SK-N-SH (cell line): ENCODE results near the gene TRPC3. TPM values are rescaled to one million over a fixed set of nuclear protein-coding genes. Genes with fewer than 3 reads are reported as not detected.

ENCODE experiments used
- CTCF ChIA-PET: fragments of 300-600, 350-600 bp; formaldehyde crosslinking; extraction: SDS; loops from one replicate; lab custom pipeline; 2021; lab: Yijun Ruan, JAX
- POLR2A ChIA-PET: fragments of 350-600 bp; sonication (Branson Sonifier 250); formaldehyde crosslinking; extraction: SDS; loops from one replicate; lab custom pipeline; 2020; ENCODE audit warnings: antibody characterized with exemption, inconsistent platforms; lab: Yijun Ruan, JAX
- DNase-seq: peaks from one replicate; pipeline ENCODE4 v3.0.0; 2012
- H2AFZ ChIP-seq: fragments of 200-600 bp; sonication (generic); 2 replicates; pipeline ENCODE4 v1.8.1; 2016; ENCODE audit warnings: antibody characterized with exemption, mild to moderate bottlenecking, low read depth
- H3F3A ChIP-seq: fragments of 200-600 bp; sonication (generic); replicated peaks from 2 replicates; pipeline ENCODE3; 2016; ENCODE audit warnings: antibody characterized with exemption, mild to moderate bottlenecking; ENCODE audit not compliant: insufficient read depth
- H3K27ac ChIP-seq, 2 experiments: fragments of 200-500 bp in 1 of 2; fragments of 200-600 bp in 1 of 2; sonication (Bioruptor generic) in 1 of 2; sonication (generic), shearing (Covaris generic) in 1 of 2; 2 replicates each; pipeline versions ENCODE4 v1.5.1 to v1.6.1; 2014 to 2016; ENCODE audit warnings: low read depth in 2 of 2, inconsistent platforms in 1 of 2, low read length in 1 of 2, mild to moderate bottlenecking in 1 of 2, mixed read lengths in 1 of 2
- H3K27me3 ChIP-seq: fragments of 200-600 bp; sonication (generic), shearing (Covaris generic); 2 replicates; pipeline ENCODE4 v1.6.1; 2016; ENCODE audit warnings: mixed run types; ENCODE audit not compliant: insufficient read depth
- H3K36me3 ChIP-seq, 2 experiments: fragments of 200-500 bp in 1 of 2; fragments of 200-600 bp in 1 of 2; sonication (Bioruptor generic) in 1 of 2; sonication (generic) in 1 of 2; replicated peaks in 1 of 2; 2 replicates each; pipeline versions ENCODE3 to v1.5.1; 2014 to 2016; ENCODE audit warnings: low read length in 1 of 2, mild to moderate bottlenecking in 1 of 2; ENCODE audit not compliant: insufficient read depth in 2 of 2, control insufficient read depth in 1 of 2
- H3K4me1 ChIP-seq, 2 experiments: fragments of 200-500 bp in 1 of 2; fragments of 200-600 bp in 1 of 2; sonication (Bioruptor generic) in 1 of 2; sonication (generic), shearing (Covaris generic) in 1 of 2; 2 replicates each; pipeline versions ENCODE4 v1.5.1 to v1.6.1; 2014 to 2016; ENCODE audit warnings: low read depth in 1 of 2, low read length in 1 of 2, mixed run types in 1 of 2; ENCODE audit not compliant: insufficient read depth in 2 of 2, control insufficient read depth in 1 of 2
- H3K4me2 ChIP-seq: fragments of 200-600 bp; sonication (generic), shearing (Covaris generic); 2 replicates; pipeline ENCODE4 v1.6.1; 2017; ENCODE audit warnings: mixed run types
- H3K4me3 ChIP-seq, 2 experiments: fragments of 200-500 bp in 1 of 2; fragments of 200-600 bp in 1 of 2; sonication (Bioruptor generic) in 1 of 2; sonication (generic), shearing (Covaris generic) in 1 of 2; 2 replicates each; pipeline versions ENCODE4 v1.5.1 to v1.8.1; 2014 to 2016; ENCODE audit warnings: low read depth in 2 of 2, inconsistent platforms in 1 of 2, low read length in 1 of 2, mild to moderate bottlenecking in 1 of 2, mixed read lengths in 1 of 2, moderate library complexity in 1 of 2
- H3K79me2 ChIP-seq: fragments of 200-600 bp; sonication (generic); 2 replicates; pipeline ENCODE4 v1.8.1; 2017; ENCODE audit warnings: mild to moderate bottlenecking; ENCODE audit not compliant: insufficient read depth
- H3K9ac ChIP-seq: fragments of 200-600 bp; sonication (generic); 2 replicates; pipeline ENCODE4 v1.6.1; 2017; ENCODE audit warnings: mixed run types
- H3K9me2 ChIP-seq: fragments of 200-600 bp; sonication (generic); 2 replicates; pipeline ENCODE4 v1.6.1; 2017; ENCODE audit warnings: mixed run types
- H3K9me3 ChIP-seq: fragments of 200-600 bp; sonication (generic); 2 replicates; pipeline ENCODE4 v1.6.1; 2017; ENCODE audit warnings: mixed run types, mild to moderate bottlenecking, moderate library complexity
- H4K20me1 ChIP-seq: fragments of 200-600 bp; sonication (generic); 2 replicates; pipeline ENCODE4 v1.6.1; 2017; ENCODE audit warnings: mild to moderate bottlenecking, mixed run types; ENCODE audit not compliant: insufficient read depth
- CHD2 ChIP-seq: fragments of 150-350 bp; IDR thresholded peaks from 2 replicates; pipeline ENCODE4 v1.6.1; 2018; ENCODE audit warnings: low read length; ENCODE audit not compliant: partially characterized antibody
- ELF1 ChIP-seq: IDR thresholded peaks from 2 replicates; pipeline ENCODE4 v1.4.0; 2012
- EP300 ChIP-seq, 2 experiments: IDR thresholded peaks; 2 replicates each; pipeline versions ENCODE4 v1.4.0 to v1.6.1; 2012; ENCODE audit warnings: borderline replicate concordance in 1 of 2, low read depth in 1 of 2, low read length in 1 of 2
- EZH2phosphoT487 ChIP-seq: fragments of 200-600 bp; sonication (generic); IDR thresholded peaks from 2 replicates; pipeline ENCODE4 v1.6.1; 2017; ENCODE audit warnings: low read depth, mixed run types, mild to moderate bottlenecking, antibody characterized with exemption, moderate library complexity, borderline replicate concordance
- FOXM1 ChIP-seq: IDR thresholded peaks from 2 replicates; pipeline ENCODE4 v1.4.0; 2012; ENCODE audit warnings: low read depth, mild to moderate bottlenecking
- IRF3 ChIP-seq: fragments of 150-350 bp; IDR thresholded peaks from 2 replicates; pipeline ENCODE4 v1.6.1; 2016; ENCODE audit warnings: mild to moderate bottlenecking, low read depth, low read length
- JUND ChIP-seq: IDR thresholded peaks from 2 replicates; pipeline ENCODE4 v1.4.0; 2012
- MAX ChIP-seq: IDR thresholded peaks from 2 replicates; pipeline ENCODE4 v1.4.0; 2012; ENCODE audit warnings: low read depth
- PBX3 ChIP-seq: IDR thresholded peaks from 2 replicates; pipeline ENCODE4; 2012
- POLR2AphosphoS5 ChIP-seq: IDR thresholded peaks from 2 replicates; pipeline ENCODE4 v1.6.1; 2012; ENCODE audit warnings: low read depth, low read length
- REST ChIP-seq: IDR thresholded peaks from 2 replicates; pipeline ENCODE4 v1.6.1; 2012; ENCODE audit warnings: mild to moderate bottlenecking, low read depth, low read length, moderate library complexity
- RFX5 ChIP-seq: IDR thresholded peaks from 2 replicates; pipeline ENCODE4 v1.6.1; 2012; ENCODE audit warnings: mild to moderate bottlenecking, improper control_type of control experiment, low read length
- SIN3A ChIP-seq: IDR thresholded peaks from 2 replicates; pipeline ENCODE4 v1.6.1; 2012; ENCODE audit warnings: low read depth, mild to moderate bottlenecking, low read length, moderate library complexity, borderline replicate concordance
- TAF1 ChIP-seq: IDR thresholded peaks from 2 replicates; pipeline ENCODE4 v1.6.1; 2012; ENCODE audit warnings: low read depth, mild to moderate bottlenecking, low read length, moderate library complexity, borderline replicate concordance
- USF2 ChIP-seq: fragments of 150-350 bp; IDR thresholded peaks from 2 replicates; pipeline ENCODE4 v1.6.1; 2017; ENCODE audit warnings: antibody characterized with exemption, low read length, low read depth, borderline replicate concordance
- WGBS: methylation state at CpG from one replicate; pipeline ENCODE4 v1.1.6; 2017; ENCODE audit warnings: low lambda C conversion rate; 5-methylcytosine and 5-hydroxymethylcytosine counted together
- polyA plus RNA-seq, 3 experiments: library from polyadenylated mRNA; depleted of rRNA; stranded (reverse); fragments of >200 nt; gene quantifications; 2 replicates each; pipeline ENCODE4 v1.2.3, GENCODE V29; 2012

Gene TRPC3
- polyA plus RNA-seq, 1 of the 3 experiments (the other 2 are of a cell fraction) = not detected

GRCh38 chr4:121838136-121838535, 113.7 kb downstream of the TRPC3 start:
- CTCF ChIA-PET = no interaction called here
- TF ChIP-seq FOXM1 = no peak
- TF ChIP-seq USF2 = no peak
- no peak overlapping the region for H2AFZ ChIP-seq
- H3K79me2 ChIP-seq = no peaks in the 10 kb centered on the region
- no peak overlapping the region for H3K27ac ChIP-seq
- H3K9me3 ChIP-seq = no peaks in the 10 kb centered on the region
- H3K4me1 ChIP-seq = no peaks in the 10 kb centered on the region
- no peaks in the 10 kb centered on the region for H3K9me2 ChIP-seq
- no peak overlapping the region for H3K4me3 ChIP-seq
- H3K4me2 ChIP-seq = no peak overlapping the region
- peaks cover 30 to 72% of the 10 kb centered on the region in 2 experiments for H3K36me3 ChIP-seq
- H3F3A ChIP-seq = peaks cover 15% of the 10 kb centered on the region
- POLR2A ChIA-PET = no interaction called here
- H4K20me1 ChIP-seq = no peaks in the 10 kb centered on the region
- DNase-seq = no peak
- H3K9ac ChIP-seq = no peak overlapping the region
- H3K27me3 ChIP-seq = no peaks in the 10 kb centered on the region

- no peaks in the 10 kb centered on the region for H3K79me2 ChIP-seq
- no peaks in the 10 kb centered on the region for H3K9me2 ChIP-seq
- H4K20me1 ChIP-seq = no peaks in the 10 kb centered on the region
- H3K36me3 ChIP-seq = peaks cover 41 to 54% of the 10 kb centered on the region in 2 experiments
- H3F3A ChIP-seq = peaks cover 23% of the 10 kb centered on the region
- no peaks in the 10 kb centered on the region; the same call in 1 of the 2 replicates for H3K9me3 ChIP-seq
- no peak overlapping the region for H2AFZ ChIP-seq
- ChIA-PET POLR2A (no interaction called here), CTCF (no interaction called here)
- no peak overlapping the region for H3K4me2 ChIP-seq
- 97% methylated on average over 5 of the region's 5 CpGs for WGBS
- TF ChIP-seq IRF3 (no peak), JUND (no peak), POLR2AphosphoS5 (no peak), EP300 (IDR thresholded peaks at IDR 0.05; ENCODE audit: borderline replicate concordance in 1 of 2, low read depth in 1 of 2, low read length in 1 of 2) (no peak), REST (no peak), FOXM1 (no peak), CHD2 (no peak), RFX5 (no peak), SIN3A (no peak), MAX (no peak), EZH2phosphoT487 (no peak), TAF1 (no peak), PBX3 (no peak), ELF1 (no peak)
- no peak for DNase-seq
- H3K9ac ChIP-seq = no peak overlapping the region
- H3K27ac ChIP-seq = no peak overlapping the region
- H3K4me1 ChIP-seq = no peaks in the 10 kb centered on the region; a peak in 2 of 4 replicates
- no peak overlapping the region for H3K4me3 ChIP-seq
- H3K27me3 ChIP-seq = no peaks in the 10 kb centered on the region
Observed at GRCh38 chr4:121829511-121829910, 122.3 kb downstream of the TRPC3 start.
